IMR-90 (cell line): ENCODE data around the gene ENAH.

Experiments used
- CEBPB ChIP-seq: IDR thresholded peaks from 2 replicates; pipeline ENCODE4 v1.6.1; 2012; ENCODE audit warnings: low read depth, low read length, improper control_type of control experiment
- FOS ChIP-seq: fragments of 150-350 bp; IDR thresholded peaks from 2 replicates; pipeline ENCODE4 v1.6.1; 2016; ENCODE audit warnings: low read depth, low read length
- POLR2A ChIP-seq: IDR thresholded peaks from 2 replicates; pipeline ENCODE4 v1.6.1; 2012; ENCODE audit warnings: mild to moderate bottlenecking, low read depth, low read length
- RAD21 ChIP-seq: IDR thresholded peaks from 2 replicates; pipeline ENCODE4 v1.6.1; 2012; ENCODE audit warnings: low read length, improper control_type of control experiment
- SMC3 ChIP-seq: fragments of 150-350 bp; IDR thresholded peaks from 2 replicates; pipeline ENCODE4 v1.6.1; 2016; ENCODE audit warnings: low read depth, mild to moderate bottlenecking, antibody characterized with exemption, low read length, moderate library complexity
- TF ChIP-seq, protein P1 (sequence below): conservative IDR thresholded peaks from 2 replicates; pipeline ENCODE4 v1.5.1; 2012; ENCODE audit warnings: mild to moderate bottlenecking, low read depth, low read length, improper control_type of control experiment

DNA sequence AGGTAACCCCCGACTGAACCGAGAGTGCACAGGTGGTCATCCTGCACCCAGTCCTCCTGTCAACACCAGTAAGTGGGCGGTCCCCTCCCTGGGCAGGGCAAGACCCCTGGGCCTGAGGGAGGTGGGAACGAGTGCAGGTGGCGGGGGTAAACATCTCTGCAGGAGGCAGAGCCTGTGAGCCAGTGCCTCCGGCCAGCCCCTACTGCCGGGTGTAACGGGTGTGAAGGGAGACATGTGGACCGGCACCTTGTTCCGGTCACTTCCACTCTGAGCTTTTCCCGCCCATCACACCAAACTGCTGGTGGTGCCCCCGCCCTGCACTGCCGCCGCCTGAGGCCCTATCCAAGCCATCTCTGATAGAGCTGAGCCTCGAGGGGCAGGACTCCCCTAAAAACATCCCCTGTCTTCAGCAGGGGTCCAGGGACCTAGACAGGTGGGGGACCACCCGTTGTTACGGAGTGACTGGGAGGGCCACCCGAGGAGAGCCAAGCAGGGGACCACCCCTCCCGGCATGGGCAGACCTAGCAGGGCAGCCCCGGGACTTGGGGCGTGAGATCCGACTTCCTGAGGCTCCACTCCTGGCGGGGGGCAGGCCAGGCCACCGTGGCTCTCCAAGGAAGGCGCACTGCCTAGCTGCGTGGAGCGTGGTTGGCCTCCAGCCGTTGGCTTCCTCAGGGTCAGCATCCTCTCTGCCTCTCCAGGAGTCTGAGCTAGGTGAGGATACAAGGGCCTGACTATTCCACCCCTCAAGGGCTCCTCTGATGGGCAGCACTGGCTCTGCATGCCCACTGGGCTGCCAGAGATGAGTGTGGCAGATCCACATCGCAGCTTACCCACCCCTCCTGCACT is 181.2 kb downstream of the ENAH start:
- TF ChIP-seq CEBPB (no peak), POLR2A (no peak), SMC3 (no peak), RAD21 (no peak), FOS (no peak)
- TF ChIP-seq, protein P1, sequence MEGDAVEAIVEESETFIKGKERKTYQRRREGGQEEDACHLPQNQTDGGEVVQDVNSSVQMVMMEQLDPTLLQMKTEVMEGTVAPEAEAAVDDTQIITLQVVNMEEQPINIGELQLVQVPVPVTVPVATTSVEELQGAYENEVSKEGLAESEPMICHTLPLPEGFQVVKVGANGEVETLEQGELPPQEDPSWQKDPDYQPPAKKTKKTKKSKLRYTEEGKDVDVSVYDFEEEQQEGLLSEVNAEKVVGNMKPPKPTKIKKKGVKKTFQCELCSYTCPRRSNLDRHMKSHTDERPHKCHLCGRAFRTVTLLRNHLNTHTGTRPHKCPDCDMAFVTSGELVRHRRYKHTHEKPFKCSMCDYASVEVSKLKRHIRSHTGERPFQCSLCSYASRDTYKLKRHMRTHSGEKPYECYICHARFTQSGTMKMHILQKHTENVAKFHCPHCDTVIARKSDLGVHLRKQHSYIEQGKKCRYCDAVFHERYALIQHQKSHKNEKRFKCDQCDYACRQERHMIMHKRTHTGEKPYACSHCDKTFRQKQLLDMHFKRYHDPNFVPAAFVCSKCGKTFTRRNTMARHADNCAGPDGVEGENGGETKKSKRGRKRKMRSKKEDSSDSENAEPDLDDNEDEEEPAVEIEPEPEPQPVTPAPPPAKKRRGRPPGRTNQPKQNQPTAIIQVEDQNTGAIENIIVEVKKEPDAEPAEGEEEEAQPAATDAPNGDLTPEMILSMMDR, result no peak
